Activated CD4-positive, alpha-beta memory T cell treated with anti-CD3 and anti-CD28 coated beads for 36 hours (primary cell): ENCODE data around the gene C12orf75. TPM values are rescaled to one million over a fixed set of nuclear protein-coding genes. Genes with fewer than 3 reads are reported as not detected.

Experiments used
- CTCF ChIA-PET: fragments of 350-600 bp; sonication (Branson Sonifier 250); formaldehyde crosslinking; loops from one replicate; lab custom pipeline; 2021; ENCODE audit warnings: antibody characterized with exemption, inconsistent platforms; lab: Charles Lee
- POLR2A ChIA-PET: fragments of 350-600 bp; sonication (Branson Sonifier 250); formaldehyde crosslinking; loops from one replicate; lab custom pipeline; 2021; ENCODE audit warnings: antibody characterized with exemption; lab: Charles Lee
- DNase-seq: peaks from one replicate; pipeline ENCODE4 v3.0.0-alpha.2; 2020
- H3K27ac Mint-ChIP-seq: one replicate; pipeline ENCODE4 v1.8.0; 2021; ENCODE audit warnings: mixed read lengths
- H3K27me3 Mint-ChIP-seq: one replicate; pipeline ENCODE4 v1.8.0; 2021; ENCODE audit warnings: mixed read lengths
- H3K36me3 Mint-ChIP-seq: one replicate; pipeline ENCODE4 v1.8.0; 2021; ENCODE audit warnings: mixed read lengths
- H3K4me1 Mint-ChIP-seq: one replicate; pipeline ENCODE4 v1.8.0; 2021; ENCODE audit warnings: low read depth, mixed read lengths
- H3K4me3 Mint-ChIP-seq: one replicate; pipeline ENCODE4 v1.8.0; 2021; ENCODE audit warnings: mild to moderate bottlenecking, mixed read lengths
- H3K9me3 Mint-ChIP-seq: one replicate; pipeline ENCODE4 v1.8.0; 2021; ENCODE audit warnings: mixed read lengths
- intact Hi-C: fragments of 100-400 bp; cut with micrococcal nuclease; formaldehyde crosslinking; loops from one replicate; pipeline ENCODE4 v1.15.1; 2023
- total RNA-seq, 2 experiments: library from RNA; stranded (reverse); gene quantifications; one replicate each; pipeline ENCODE4 v1.2.3, GENCODE V29; 2021

The C12orf75 gene
- total RNA-seq, 2 experiments from 2014 or later, result 73.7 to 79.7 TPM

DNA sequence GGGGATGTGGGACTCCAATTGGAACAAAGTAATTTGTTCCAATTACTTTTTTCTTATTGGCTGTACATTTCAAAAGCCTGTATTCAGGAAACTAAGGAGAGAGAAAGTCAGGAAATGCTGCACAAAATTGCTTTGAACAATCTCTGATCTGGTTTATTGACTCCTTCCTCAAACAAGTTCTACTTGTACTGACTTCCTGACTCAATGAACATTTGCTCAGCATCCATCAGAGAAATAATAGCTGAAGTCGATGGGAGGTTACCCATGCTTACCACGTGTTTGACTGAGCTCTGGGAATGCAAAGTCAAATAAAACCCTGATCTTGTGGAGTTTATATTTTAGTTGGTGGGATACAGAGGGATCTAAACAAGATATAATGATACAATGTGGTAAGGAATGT, 15.4 kb upstream of the C12orf75 start:
- Mint-ChIP-seq H3K4me1 (peaks cover 13% of the 10 kb centered on the region), H3K27me3 (peaks cover 3% of the 10 kb centered on the region), H3K9me3 (peaks cover 18% of the 10 kb centered on the region), H3K4me3 (no peak overlapping the region), H3K27ac (no peak overlapping the region), H3K36me3 (no peaks in the 10 kb centered on the region)
- ChIA-PET CTCF (no interaction called here), POLR2A (no interaction called here)
- DNase-seq, result no peak
- intact Hi-C loops, result no loop called here

DNA sequence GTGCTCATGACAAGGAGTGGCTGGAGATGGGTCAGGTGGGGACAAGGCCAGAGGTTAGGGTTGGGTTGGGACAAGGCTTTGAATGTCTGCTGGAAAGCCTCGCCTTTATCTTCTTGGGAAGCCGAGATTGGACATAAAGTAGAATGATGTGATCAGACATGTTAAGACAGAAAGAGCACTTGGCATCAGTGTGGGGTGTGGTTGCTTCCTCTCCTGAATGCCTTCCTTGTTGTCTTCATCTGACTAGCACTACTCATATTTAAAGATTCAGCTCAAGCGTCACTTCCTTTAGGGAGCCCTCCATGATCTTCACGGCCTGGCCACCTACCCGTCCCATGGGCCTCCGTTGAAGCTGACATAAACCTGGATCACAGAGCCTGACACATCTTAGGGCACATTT, 14.8 kb upstream of the C12orf75 start:
- H3K27me3 Mint-ChIP-seq, result peaks cover 3% of the 10 kb centered on the region
- H3K36me3 Mint-ChIP-seq, result no peaks in the 10 kb centered on the region
- CTCF ChIA-PET, result no interaction called here
- peaks cover 18% of the 10 kb centered on the region for H3K9me3 Mint-ChIP-seq
- POLR2A ChIA-PET, result no interaction called here
- intact Hi-C loops, result no loop called here
- peaks cover 13% of the 10 kb centered on the region for H3K4me1 Mint-ChIP-seq
- H3K27ac Mint-ChIP-seq, result no peak overlapping the region
- no peak for DNase-seq
- no peak overlapping the region for H3K4me3 Mint-ChIP-seq

DNA sequence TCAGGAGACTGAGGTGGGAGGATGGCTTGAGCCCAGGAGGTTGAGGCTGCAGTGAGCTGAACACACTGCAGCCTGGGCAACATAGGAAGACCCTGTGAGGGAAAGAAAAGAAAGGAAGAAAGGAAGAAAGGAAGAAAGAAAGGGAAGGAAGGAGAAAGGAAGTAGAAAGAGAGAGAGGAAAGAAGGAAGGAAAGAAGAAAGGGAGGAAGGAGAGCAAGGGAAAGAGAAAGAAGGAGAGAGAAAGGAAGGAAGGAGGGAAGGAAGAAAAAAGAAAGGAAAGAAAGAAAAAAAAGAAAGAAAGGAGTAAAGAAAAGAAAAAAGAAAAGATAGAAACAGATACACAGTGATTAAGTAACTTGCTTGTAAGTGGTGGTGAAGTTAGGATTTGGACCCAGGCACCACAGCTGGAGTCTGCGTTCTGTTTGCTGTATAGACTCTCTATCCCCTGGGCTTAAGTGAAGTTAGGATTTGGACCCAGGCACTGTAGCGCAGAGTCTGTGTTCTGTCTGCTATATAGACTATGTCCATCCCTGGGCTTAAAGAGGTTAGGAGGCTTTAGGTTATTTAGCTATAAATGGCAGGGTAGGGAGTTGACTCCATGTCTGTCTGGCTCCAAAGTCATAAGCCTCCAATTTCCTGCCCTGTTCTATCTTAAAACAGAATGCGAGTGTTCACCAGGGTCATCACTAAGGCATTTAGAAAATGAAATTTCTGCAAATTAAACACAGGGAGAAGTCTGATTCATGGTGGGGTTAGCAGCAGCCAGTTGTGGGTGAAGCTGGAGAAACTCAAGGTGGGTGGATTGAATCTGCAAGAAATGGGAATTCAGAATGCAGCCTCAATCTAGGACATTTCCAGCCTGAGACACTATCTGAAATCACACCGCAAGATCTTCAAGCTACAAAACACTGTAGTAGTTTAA, 13.3 kb upstream of the C12orf75 start:
- Mint-ChIP-seq H3K9me3 (peaks cover 18% of the 10 kb centered on the region), H3K27ac (no peak overlapping the region), H3K36me3 (no peaks in the 10 kb centered on the region), H3K27me3 (no peaks in the 10 kb centered on the region), H3K4me1 (peaks cover 13% of the 10 kb centered on the region), H3K4me3 (no peak overlapping the region)
- POLR2A ChIA-PET, result interaction anchor here (0.6 kb wide), 1 partner anchor 252 kb away, joined by 3 read pairs; no protein-coding TSS in a partner anchor
- intact Hi-C loops, result no loop called here
- DNase-seq, result no peak
- CTCF ChIA-PET, result no interaction called here

DNA sequence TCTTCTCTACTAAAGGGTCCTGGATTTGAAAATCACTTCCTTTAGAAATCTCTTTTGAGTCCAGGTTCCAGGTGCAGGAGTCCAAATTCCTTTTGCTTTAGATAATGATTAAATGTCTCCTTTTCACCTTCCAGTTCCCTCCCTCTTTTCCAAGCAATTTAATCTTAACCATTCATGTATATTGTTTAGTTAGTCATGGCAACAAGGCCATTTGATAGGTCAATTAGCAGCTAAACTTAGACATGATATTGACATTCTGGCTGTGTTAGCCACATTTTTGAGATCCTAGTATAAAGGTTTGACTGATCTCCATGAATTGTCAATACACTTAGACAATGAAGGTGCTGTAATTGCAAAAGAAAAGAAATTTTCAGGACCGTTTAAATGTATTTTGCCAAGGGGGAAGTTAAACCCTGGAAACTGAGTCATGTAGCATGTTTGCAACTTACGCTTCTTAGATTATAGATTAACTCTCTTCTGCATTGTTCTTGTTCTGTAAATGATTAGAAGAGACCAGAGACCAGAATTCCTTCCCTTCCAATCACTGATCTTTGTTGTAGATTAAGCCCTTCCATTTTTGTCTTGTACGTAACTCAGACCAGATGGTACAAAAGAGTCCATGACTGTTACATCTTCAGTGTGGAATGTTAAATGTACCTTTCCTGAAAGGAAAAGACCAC, 12.4 kb upstream of the C12orf75 start:
- Mint-ChIP-seq H3K9me3 (peaks cover 13% of the 10 kb centered on the region), H3K4me1 (peaks cover 13% of the 10 kb centered on the region), H3K4me3 (no peak overlapping the region), H3K36me3 (no peaks in the 10 kb centered on the region), H3K27ac (no peak overlapping the region), H3K27me3 (no peaks in the 10 kb centered on the region)
- intact Hi-C loops, result no loop called here
- DNase-seq, result no peak
- CTCF ChIA-PET, result no interaction called here
- POLR2A ChIA-PET, result no interaction called here

- Mint-ChIP-seq H3K4me1 (peaks cover 13% of the 10 kb centered on the region), H3K36me3 (no peaks in the 10 kb centered on the region), H3K27ac (no peak overlapping the region), H3K4me3 (no peak overlapping the region), H3K9me3 (peaks cover 6% of the 10 kb centered on the region), H3K27me3 (no peaks in the 10 kb centered on the region)
- CTCF ChIA-PET, result no interaction called here
- DNase-seq, result no peak
- intact Hi-C loops, result no loop called here
- POLR2A ChIA-PET, result no interaction called here
Measured at GRCh38 chr12:105318651-105319483, 11.6 kb upstream of the C12orf75 start.

DNA sequence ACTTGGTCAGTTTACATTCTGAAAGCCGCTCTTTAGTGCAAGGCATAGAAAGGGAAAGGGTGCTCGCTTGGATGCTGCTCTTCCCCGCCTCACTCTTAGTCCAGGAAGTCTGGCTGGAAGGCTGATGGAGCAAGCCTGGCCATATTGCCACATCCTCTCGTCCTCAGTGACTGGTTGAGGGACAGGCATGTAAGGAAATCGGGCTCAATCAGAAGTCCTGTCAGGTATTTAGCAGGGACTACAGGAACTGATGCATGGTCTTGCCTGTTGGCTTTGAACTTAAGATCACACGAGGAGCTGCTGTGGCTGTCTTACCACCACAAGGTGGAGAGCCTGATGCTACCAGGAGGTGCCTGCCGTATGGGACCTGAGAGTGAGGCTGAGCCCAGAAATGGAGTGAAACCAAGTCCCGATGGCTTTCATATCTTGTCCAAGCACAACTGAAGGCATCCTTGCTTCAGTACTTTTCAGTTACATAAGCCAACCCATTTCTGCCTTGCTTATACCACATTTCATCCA, 10.7 kb upstream of the C12orf75 start:
- no peak overlapping the region for H3K27ac Mint-ChIP-seq
- POLR2A ChIA-PET, result interaction anchor here (1.4 kb wide), 1 partner anchor 12 kb away, joined by 4 read pairs; no protein-coding TSS in a partner anchor
- intact Hi-C loops, result loop anchor here (2.0 kb wide), 1 partner anchor 63 kb away; no protein-coding TSS in a partner anchor
- no peak for DNase-seq
- CTCF ChIA-PET, result interaction anchor here (0.9 kb wide), 1 partner anchor 12 kb away, joined by 3 read pairs; no protein-coding TSS in a partner anchor
- no peaks in the 10 kb centered on the region for H3K27me3 Mint-ChIP-seq
- no peak overlapping the region for H3K4me3 Mint-ChIP-seq
- no peaks in the 10 kb centered on the region for H3K36me3 Mint-ChIP-seq
- H3K4me1 Mint-ChIP-seq, result peaks cover 12% of the 10 kb centered on the region
- no peaks in the 10 kb centered on the region for H3K9me3 Mint-ChIP-seq

DNA sequence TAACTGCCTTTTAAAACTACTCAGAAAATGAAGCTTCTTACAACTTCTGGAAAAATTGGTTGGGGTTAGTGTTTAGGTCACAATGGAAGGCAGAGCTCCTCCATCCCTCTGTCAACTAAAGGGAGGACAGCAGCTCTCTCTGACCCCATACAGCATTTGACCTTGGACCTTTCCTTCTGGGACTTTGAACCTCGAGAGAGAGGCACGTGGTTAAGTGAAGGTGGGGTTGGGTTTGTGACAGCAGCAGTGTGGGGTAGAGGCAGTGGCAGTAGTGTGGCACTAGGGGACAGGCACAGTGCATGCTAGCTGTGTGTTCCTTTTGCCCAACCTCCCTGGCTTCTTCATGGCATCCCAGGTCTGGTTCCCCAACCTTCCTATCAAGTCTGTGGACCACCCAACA, 9.4 kb upstream of the C12orf75 start:
- Mint-ChIP-seq H3K27me3 (no peaks in the 10 kb centered on the region), H3K9me3 (no peaks in the 10 kb centered on the region), H3K27ac (no peak overlapping the region), H3K4me1 (peaks cover 3% of the 10 kb centered on the region), H3K36me3 (no peaks in the 10 kb centered on the region), H3K4me3 (no peak overlapping the region)
- ChIA-PET POLR2A (interaction anchor here (1.2 to 1.4 kb wide), 2 partner anchors 10 to 62 kb away, joined by 3 to 4 read pairs; no protein-coding TSS in a partner anchor), CTCF (interaction anchor here (1.2 kb wide), 1 partner anchor 63 kb away, joined by 9 read pairs; no protein-coding TSS in a partner anchor)
- no peak for DNase-seq
- intact Hi-C loops, result loop anchor here (2.0 kb wide), 1 partner anchor 62 kb away; no protein-coding TSS in a partner anchor

GRCh38 chr12:105322070-105322469, 8.4 kb upstream of the C12orf75 start:
- no peak for DNase-seq
- H3K27me3 Mint-ChIP-seq, result no peaks in the 10 kb centered on the region
- H3K36me3 Mint-ChIP-seq, result no peaks in the 10 kb centered on the region
- no peak overlapping the region for H3K27ac Mint-ChIP-seq
- no peaks in the 10 kb centered on the region for H3K9me3 Mint-ChIP-seq
- ChIA-PET CTCF (no interaction called here), POLR2A (no interaction called here)
- H3K4me3 Mint-ChIP-seq, result no peak overlapping the region
- H3K4me1 Mint-ChIP-seq, result peaks cover 10% of the 10 kb centered on the region
- intact Hi-C loops, result no loop called here

DNA sequence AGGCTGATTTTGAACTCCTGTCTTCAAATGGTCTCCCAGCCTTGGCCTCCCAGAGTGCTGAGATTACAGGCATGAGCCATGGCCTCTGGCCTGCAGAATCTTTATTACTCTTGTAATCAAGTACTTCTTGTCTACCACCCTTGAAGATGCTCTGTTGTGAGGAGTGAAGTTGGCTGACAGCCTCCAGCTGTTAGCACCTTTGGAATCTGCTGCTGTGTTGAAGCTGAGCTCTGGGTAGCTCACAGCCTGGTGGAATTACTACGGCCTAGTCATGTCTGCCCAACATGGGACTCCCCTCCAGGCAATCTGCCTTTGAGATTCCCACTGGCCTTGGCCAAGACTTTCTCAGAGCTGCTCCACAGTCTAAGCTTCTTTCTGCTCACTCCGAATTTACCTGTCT, 5.8 kb upstream of the C12orf75 start:
- ChIA-PET CTCF (no interaction called here), POLR2A (no interaction called here)
- Mint-ChIP-seq H3K4me3 (no peak overlapping the region), H3K27ac (no peak overlapping the region), H3K36me3 (no peaks in the 10 kb centered on the region), H3K27me3 (no peaks in the 10 kb centered on the region), H3K9me3 (no peaks in the 10 kb centered on the region), H3K4me1 (peaks cover 16% of the 10 kb centered on the region)
- no peak for DNase-seq
- intact Hi-C loops, result no loop called here

DNA sequence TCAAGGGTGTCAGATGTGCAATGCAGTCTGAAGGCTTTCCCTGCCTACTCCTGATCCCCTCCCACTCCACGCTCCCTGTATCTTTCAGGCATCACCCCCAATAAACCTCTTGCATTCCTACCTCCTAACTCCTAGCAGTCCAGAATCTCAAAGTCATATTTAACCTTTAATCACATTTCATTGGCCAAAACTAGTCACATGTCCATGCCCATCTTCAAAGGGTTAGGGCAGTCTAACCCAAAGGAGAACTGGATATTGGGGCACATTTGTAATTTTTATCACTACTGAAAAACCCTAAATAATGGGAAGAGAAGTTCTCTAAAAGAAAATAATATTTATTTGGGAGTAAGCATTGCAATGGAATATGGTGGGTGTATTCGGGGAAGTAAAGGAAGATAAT, 5.4 kb upstream of the C12orf75 start:
- no peak overlapping the region for H3K27ac Mint-ChIP-seq
- intact Hi-C loops, result no loop called here
- H3K9me3 Mint-ChIP-seq, result no peaks in the 10 kb centered on the region
- DNase-seq, result no peak
- no peaks in the 10 kb centered on the region for H3K36me3 Mint-ChIP-seq
- H3K27me3 Mint-ChIP-seq, result no peaks in the 10 kb centered on the region
- no peak overlapping the region for H3K4me3 Mint-ChIP-seq
- H3K4me1 Mint-ChIP-seq, result peaks cover 20% of the 10 kb centered on the region
- POLR2A ChIA-PET, result no interaction called here
- CTCF ChIA-PET, result no interaction called here

- CTCF ChIA-PET, result no interaction called here
- Mint-ChIP-seq H3K36me3 (no peaks in the 10 kb centered on the region), H3K4me1 (peaks cover 39% of the 10 kb centered on the region), H3K27me3 (no peaks in the 10 kb centered on the region), H3K27ac (peak overlapping the region; percentile 74), H3K9me3 (no peaks in the 10 kb centered on the region), H3K4me3 (peak overlapping the region; percentile 61)
- intact Hi-C loops, result loop anchor here (1.0 to 10.0 kb wide), 7 partner anchors 27 to 1765 kb away; partner anchors contain the start of genes CRY1 and WASHC4
- no peak for DNase-seq
- POLR2A ChIA-PET, result no interaction called here
Measured at GRCh38 chr12:105329926-105330282, 587 bp upstream of the C12orf75 start.
